HAP-1 (cell line): ENCODE results near the gene PNMA8C.
"Not testable (repeated sequence)": the region's sequence is repeated elsewhere in the genome, so short reads cannot be mapped to it uniquely, and the experiment has no call there.

Experiments used
- DNase-seq, 2 experiments: peaks; one replicate each; pipeline ENCODE4 v3.0.0-alpha.2; 2016 to 2020; ENCODE audit warnings: low spot score in 2 of 2
- H3K27me3 ChIP-seq: fragments of 250-450 bp; sonication (Bioruptor Pico); 2 replicates; pipeline ENCODE4 v1.5.1; 2020; ENCODE audit warnings: low read depth, mild to moderate bottlenecking, moderate library complexity
- H3K36me3 ChIP-seq: fragments of 250-450 bp; sonication (Bioruptor Pico); replicated peaks from 2 replicates; pipeline ENCODE4 v1.5.1; 2020; ENCODE audit warnings: mild to moderate bottlenecking
- H3K4me1 ChIP-seq: fragments of 250-450 bp; sonication (Bioruptor Pico); 2 replicates; pipeline ENCODE4 v1.5.1; 2020; ENCODE audit warnings: mild to moderate bottlenecking
- H3K4me3 ChIP-seq: fragments of 250-450 bp; sonication (Bioruptor Pico); 2 replicates; pipeline ENCODE4 v1.5.1; 2020; ENCODE audit warnings: mild to moderate bottlenecking, moderate library complexity
- H3K9me3 ChIP-seq: fragments of 250-450 bp; sonication (Bioruptor Pico); 2 replicates; pipeline ENCODE4 v1.5.1; 2020; ENCODE audit warnings: mild to moderate bottlenecking, moderate library complexity
- in situ Hi-C: fragments of 300-500 bp; cut with MboI; formaldehyde crosslinking; loops from 3 replicates; pipeline ENCODE4 v1.14.3; 2020; ENCODE audit warnings: low sequenced_read_pairs, inconsistent platforms, mixed read lengths

The PNMA8C gene

DNA sequence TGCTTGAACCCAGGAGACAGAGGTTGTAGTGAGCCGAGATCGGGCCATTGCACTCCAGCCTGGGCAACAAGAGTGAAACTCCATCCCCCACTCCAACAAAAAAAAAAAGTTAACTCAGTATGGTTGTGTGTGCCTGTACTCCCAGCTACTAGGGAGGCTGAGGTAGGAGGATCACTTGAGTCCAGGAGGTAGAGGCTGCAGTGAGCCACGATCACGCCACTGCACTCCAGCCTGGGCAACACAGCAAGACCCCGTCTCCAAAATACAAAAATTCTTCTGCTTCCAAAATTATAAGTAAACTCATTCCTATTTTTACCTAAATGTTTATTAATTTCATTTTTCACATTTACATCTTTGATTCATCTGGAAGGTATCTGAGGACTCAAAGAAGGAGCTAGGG is 28.2 kb upstream of the PNMA8C start:
- no peak for DNase-seq
- in situ Hi-C loops = no loop called here

DNA sequence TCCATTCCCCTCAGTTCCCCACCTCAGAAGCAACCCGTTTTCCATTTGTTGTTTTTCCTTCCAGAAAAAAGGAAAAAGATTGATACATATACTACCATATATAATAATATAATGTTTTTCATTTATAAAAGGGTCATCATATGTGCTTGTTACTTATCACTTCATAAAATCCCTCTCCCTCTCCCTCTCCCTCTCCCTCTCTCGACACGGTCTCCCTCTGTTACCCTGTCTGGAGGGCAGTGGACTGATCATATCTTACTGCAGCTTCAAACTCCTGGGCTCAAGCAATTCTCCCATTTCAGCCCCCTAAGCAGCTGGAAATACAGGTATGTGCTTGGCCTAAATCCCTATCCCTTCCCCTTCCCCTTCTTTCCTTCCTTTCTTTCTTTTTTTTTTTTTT is 25.5 kb upstream of the PNMA8C start:
- no peaks in the 10 kb centered on the region for H3K27me3 ChIP-seq
- H3K36me3 ChIP-seq = no peaks in the 10 kb centered on the region
- H3K4me3 ChIP-seq = no peak overlapping the region
- H3K4me1 ChIP-seq = no peaks in the 10 kb centered on the region
- in situ Hi-C loops = no loop called here
- no peaks in the 10 kb centered on the region for H3K9me3 ChIP-seq
- no peak for DNase-seq

More for the DNA sequence above, 28.2 kb upstream of the PNMA8C start:
- no peaks in the 10 kb centered on the region for H3K9me3 ChIP-seq
- H3K4me1 ChIP-seq = no peaks in the 10 kb centered on the region
- H3K4me3 ChIP-seq = no peak overlapping the region
- no peaks in the 10 kb centered on the region for H3K27me3 ChIP-seq
- no peaks in the 10 kb centered on the region for H3K36me3 ChIP-seq

DNA sequence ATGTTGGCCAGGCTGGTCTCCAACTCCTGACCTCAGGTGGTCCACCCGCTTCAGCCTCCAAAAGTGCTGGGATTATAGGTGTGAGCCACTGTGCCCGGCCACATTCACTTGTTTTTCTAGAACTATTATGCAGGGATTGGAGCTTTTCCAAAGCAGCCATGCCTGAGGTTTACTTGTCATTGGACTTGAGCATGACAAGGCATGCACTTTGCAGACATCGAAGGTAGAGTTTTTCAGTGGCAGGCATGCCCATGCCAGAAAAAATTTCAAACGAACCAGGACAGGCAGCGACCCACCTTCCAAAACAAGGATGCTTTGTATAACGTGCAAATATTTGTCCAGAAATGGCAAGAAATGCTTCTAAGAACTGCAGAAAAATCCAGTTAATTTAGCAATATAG is 24.9 kb upstream of the PNMA8C start:
- Histone ChIP-seq H3K9me3 (no peaks in the 10 kb centered on the region), H3K4me3 (no peak overlapping the region)
- in situ Hi-C loops = no loop called here

DNA sequence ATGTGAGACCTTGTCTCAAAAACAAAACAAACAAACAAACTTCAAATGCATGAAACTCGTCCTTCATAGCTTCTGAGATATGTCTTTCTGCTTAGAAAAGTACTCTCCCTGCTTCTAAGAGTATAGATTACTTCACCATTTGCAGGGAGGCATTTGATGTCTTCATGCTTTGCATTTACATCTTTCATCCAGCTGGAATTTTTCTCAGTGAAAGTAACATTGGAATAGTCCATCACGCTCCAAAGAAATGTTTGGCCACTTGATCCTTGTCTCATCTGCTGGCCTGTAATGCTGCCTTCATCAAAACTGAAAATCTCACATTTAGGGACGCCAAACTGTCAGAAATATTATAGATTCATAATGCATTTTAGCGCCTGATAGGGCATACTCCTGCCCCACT is 23.4 kb upstream of the PNMA8C start:
- H3K4me1 ChIP-seq = no peaks in the 10 kb centered on the region
- H3K9me3 ChIP-seq = no peaks in the 10 kb centered on the region
- no peak for DNase-seq
- no peak overlapping the region for H3K4me3 ChIP-seq
- in situ Hi-C loops = no loop called here
- no peaks in the 10 kb centered on the region for H3K27me3 ChIP-seq
- H3K36me3 ChIP-seq = no peaks in the 10 kb centered on the region

More for the DNA sequence above, 24.9 kb upstream of the PNMA8C start:
- Histone ChIP-seq H3K27me3 (no peaks in the 10 kb centered on the region), H3K4me1 (no peaks in the 10 kb centered on the region), H3K36me3 (no peaks in the 10 kb centered on the region)
- no peak for DNase-seq

DNA sequence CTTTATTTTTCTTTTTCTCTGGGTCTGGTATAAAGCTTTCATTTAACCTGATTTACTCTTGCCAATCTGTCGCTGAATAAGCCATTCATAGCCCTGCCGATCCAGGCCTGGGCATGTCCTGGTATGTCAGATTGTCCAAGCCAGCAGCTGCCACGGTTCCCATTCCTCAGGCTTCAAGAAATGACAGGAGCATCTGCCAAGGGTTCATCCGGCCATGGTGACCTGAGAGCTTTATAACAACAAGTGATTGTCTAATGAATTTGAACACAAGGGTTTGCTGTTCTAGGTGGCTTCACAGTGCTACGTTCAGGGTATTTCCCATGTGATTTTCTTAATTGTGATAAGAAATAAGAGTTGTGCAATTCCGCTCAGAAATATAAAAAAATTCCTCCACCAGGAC is 22.6 kb upstream of the PNMA8C start:
- in situ Hi-C loops = no loop called here
- DNase-seq = no peak
- Histone ChIP-seq H3K9me3 (no peaks in the 10 kb centered on the region), H3K4me1 (no peaks in the 10 kb centered on the region), H3K27me3 (no peaks in the 10 kb centered on the region), H3K4me3 (no peak overlapping the region), H3K36me3 (no peaks in the 10 kb centered on the region)

DNA sequence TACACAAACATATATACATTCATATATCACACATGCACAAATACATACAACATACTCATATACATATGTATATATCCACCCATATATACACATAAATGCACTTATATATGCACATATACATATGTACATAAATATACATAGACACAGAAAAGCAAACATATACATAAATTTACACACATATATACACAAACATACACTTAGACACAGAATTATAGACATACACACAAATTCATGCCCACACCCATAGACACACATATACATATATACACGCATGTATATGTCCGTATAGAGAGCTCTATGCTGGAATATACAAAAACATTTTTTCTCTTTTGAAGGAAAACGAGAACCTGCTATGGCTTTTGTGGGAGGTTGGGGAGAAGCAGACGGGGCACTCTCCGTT is 22.0 kb upstream of the PNMA8C start:
- in situ Hi-C loops = no loop called here
- Histone ChIP-seq H3K9me3 (no peaks in the 10 kb centered on the region), H3K4me3 (no peak overlapping the region), H3K36me3 (no peaks in the 10 kb centered on the region), H3K27me3 (no peaks in the 10 kb centered on the region), H3K4me1 (no peaks in the 10 kb centered on the region)
- DNase-seq = no peak

DNA sequence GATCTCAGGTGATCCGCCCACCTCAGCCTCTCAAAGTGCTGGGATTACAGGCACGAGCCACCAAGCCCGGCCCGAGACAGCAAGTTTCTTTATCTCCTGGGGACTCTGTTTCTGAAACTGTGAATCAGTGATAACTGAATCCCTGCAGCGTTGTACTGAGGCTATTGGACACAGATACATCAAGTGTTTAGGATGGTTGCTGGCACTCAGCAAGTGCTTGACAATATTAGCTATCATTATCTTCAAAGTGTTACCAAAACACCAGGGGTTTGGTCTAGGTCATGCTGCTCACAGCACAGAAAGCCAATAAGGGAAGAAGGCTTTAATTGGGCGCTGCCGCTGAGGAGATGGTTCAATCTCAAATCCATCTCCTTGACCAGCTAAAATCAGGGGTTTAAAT is 20.5 kb upstream of the PNMA8C start:
- in situ Hi-C loops = no loop called here
- Histone ChIP-seq H3K4me3 (no peak overlapping the region), H3K9me3 (no peaks in the 10 kb centered on the region), H3K4me1 (no peaks in the 10 kb centered on the region), H3K27me3 (no peaks in the 10 kb centered on the region), H3K36me3 (no peaks in the 10 kb centered on the region)
- DNase-seq = no peak

DNA sequence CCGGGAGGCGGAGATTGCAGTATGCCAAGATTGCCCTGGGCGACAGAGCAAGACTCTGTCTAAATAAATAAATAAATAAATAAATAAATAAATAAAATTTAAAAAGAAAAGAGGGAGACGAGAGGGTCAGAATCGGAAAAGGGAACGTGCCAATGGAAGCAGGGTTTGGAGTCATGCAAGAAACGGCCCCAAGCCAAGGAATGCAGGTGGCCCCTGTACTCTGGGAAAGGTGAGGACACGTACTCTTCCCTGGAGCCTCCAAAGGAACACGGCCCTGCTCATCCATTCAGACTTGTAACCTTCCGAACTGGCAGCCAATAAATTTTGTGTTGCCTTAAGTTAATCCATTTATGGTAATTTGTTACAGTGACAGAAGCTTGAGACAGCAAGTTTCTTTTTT is 19.9 kb upstream of the PNMA8C start:
- no peak for DNase-seq
- H3K36me3 ChIP-seq = no peaks in the 10 kb centered on the region
- H3K4me1 ChIP-seq = no peaks in the 10 kb centered on the region
- H3K9me3 ChIP-seq = no peaks in the 10 kb centered on the region
- H3K4me3 ChIP-seq = no peak overlapping the region
- in situ Hi-C loops = no loop called here
- H3K27me3 ChIP-seq = no peaks in the 10 kb centered on the region

DNA sequence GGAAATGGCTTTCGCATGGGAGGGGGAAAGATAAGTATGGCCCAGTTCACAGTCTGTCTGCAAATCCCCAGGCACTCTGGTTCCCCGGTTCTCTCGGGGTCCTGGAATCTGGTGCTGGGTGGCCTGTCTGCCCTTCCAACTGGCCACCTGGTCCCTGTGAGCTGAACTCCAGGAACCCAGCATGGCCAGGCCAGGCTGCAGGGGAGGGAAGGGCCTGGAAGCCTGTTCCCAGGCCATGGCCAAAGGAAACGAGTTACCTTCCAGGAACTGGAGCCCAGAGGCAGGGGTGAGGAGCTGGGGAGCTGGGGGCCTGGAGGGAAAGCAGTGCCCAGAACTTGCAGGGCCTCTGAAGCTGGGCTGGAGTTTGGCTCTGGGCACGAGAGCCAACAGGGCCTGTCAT is 19.1 kb upstream of the PNMA8C start:
- in situ Hi-C loops = no loop called here
- Histone ChIP-seq H3K36me3 (no peaks in the 10 kb centered on the region), H3K27me3 (no peaks in the 10 kb centered on the region)

DNA sequence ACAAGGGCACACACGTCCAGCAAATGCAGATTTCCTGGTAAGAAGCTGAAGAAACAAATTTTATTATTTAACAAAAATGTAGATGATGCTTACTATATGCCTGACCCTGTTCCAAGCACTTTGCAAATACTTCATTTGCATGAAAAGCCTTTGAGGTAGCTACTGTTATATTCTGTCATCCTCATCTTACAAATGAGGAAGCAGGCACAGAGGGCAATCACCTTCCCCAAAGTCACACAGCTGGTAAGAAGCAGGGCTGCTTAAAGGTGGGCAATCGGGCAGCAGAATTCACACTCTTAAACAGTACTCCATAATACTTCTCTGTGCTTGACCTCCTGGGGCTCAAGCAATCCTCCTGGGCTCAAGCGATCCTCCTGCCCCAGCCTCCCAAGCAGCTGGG is 18.3 kb upstream of the PNMA8C start:
- H3K36me3 ChIP-seq = no peaks in the 10 kb centered on the region
- no peaks in the 10 kb centered on the region for H3K9me3 ChIP-seq
- no peaks in the 10 kb centered on the region for H3K27me3 ChIP-seq
- H3K4me3 ChIP-seq = no peak overlapping the region
- in situ Hi-C loops = no loop called here
- DNase-seq = no peak
- no peaks in the 10 kb centered on the region for H3K4me1 ChIP-seq

More for the DNA sequence above, 19.1 kb upstream of the PNMA8C start:
- no peaks in the 10 kb centered on the region for H3K4me1 ChIP-seq
- no peaks in the 10 kb centered on the region for H3K9me3 ChIP-seq
- DNase-seq = no peak
- H3K4me3 ChIP-seq = no peak overlapping the region

DNA sequence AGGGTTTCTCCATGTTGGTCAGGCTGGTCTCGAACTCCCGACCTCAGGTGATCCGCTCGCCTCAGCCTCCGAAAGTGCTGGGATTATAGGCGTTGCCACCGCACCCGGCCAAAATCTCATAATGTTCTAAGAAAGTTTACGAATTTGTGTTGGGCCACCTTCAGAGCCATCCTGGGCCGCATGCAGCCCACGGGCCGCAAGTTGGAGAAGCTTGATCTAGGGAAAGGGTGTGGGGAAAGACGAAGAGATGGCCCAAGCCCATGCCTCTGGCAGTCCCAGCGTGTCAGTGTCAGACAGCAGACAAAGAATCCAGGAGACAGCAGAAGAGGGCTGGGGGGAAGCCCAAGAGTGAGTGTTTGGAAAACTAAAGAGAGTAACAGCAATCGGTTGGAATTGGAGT is 17.3 kb upstream of the PNMA8C start:
- Histone ChIP-seq H3K4me3 (no peak overlapping the region), H3K4me1 (no peaks in the 10 kb centered on the region), H3K9me3 (no peaks in the 10 kb centered on the region), H3K36me3 (no peaks in the 10 kb centered on the region), H3K27me3 (no peaks in the 10 kb centered on the region)
- no peak for DNase-seq
- in situ Hi-C loops = no loop called here

DNA sequence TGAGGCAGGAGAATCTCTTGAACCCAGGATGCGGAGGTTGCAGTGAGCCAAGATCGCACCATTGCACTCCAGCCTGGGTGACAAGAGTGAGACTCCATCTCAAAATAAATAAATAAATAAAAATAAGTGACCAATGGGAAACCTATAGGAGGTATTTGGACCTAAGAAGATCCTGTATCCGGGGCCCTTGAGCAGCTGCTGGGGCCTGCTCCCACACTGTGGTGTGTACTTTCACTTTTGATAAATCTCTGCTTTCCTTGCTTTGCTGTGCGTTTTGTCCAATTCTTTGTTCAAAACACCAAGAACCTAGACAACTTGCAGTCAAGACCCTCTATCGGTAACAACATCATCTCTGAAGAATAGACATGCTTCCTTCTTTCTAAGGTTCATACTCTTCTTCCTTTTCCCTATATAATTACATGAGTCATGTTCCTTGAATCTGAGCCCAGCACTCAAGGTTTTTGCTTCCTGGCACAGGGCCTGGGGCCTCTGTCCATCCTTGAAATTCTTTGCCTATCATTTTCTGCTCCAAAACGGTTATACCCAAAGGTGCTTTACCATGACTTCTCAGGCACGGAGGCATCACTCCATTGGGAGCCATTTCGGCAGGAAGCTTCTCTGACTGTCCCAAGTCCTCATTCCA is 14.2 kb upstream of the PNMA8C start:
- H3K36me3 ChIP-seq = no peaks in the 10 kb centered on the region
- H3K4me3 ChIP-seq = no peak overlapping the region
- DNase-seq = no peak
- no peaks in the 10 kb centered on the region for H3K9me3 ChIP-seq
- in situ Hi-C loops = no loop called here
- H3K27me3 ChIP-seq = no peaks in the 10 kb centered on the region
- no peaks in the 10 kb centered on the region for H3K4me1 ChIP-seq

DNA sequence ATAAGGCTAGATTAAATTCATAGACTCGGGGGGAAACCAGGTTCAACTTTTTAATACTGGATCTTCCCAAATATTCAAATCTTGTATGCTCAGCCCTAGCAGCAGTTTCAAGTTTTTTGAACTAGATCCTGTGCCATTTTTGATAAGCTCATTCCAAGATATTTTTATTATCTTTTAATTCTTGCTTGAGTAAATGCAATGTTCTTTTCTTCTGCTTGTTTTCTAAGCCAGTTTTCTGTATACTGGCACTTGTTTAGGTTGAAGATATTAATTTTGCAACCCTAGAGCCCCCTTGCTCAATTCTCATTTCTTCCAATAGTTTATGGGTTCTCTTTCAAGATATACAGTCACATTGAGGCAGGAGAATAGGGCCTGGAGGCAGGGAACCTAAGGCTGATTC is 13.1 kb upstream of the PNMA8C start:
- no peaks in the 10 kb centered on the region for H3K27me3 ChIP-seq
- in situ Hi-C loops = no loop called here
- DNase-seq = no peak
- H3K4me3 ChIP-seq = no peak overlapping the region
- H3K9me3 ChIP-seq = no peaks in the 10 kb centered on the region
- H3K36me3 ChIP-seq = no peaks in the 10 kb centered on the region
- no peaks in the 10 kb centered on the region for H3K4me1 ChIP-seq

DNA sequence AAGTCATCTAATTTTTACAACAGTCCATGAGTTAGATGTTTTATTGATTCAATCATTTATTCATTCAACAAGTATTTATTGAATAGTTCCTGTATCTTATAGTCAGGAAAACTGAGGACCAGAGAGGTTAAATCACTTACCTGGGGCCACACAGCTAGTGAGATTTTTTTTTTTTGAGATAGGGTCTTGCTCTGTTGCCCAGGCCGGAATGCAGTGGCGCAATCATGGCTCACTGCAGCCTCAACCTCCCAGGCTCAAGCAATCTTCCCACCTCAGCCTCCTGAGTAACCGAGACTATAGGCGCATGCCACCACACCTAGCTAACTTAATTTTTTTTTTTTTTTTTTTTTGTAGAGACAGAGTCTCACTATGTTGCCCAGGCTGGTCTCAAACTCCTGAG is 7.0 kb upstream of the PNMA8C start:
- H3K27me3 ChIP-seq, H3K4me3 ChIP-seq, H3K4me1 ChIP-seq, H3K36me3 ChIP-seq, in situ Hi-C loops, DNase-seq, H3K9me3 ChIP-seq: not testable (repeated sequence)

DNA sequence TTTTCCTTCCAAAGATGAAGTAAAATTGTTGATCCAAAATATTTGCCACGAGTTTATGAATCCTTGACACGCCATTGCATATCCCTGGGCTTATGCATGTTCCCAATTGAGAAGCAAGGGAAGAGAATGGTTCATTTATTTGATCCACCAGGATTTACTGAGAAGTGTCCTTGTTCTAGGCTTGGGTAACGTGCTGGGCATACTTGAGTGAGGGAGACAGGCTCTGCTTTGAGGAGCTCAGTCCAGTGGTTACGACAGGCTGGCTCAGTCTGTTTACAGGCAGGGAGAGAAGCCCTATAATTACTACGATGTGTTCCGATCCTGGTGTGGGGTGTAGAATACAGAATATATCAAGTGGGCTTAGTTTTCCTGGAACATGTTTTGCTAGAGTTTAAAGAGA is 6.3 kb upstream of the PNMA8C start:
- Histone ChIP-seq H3K4me3 (no peak overlapping the region), H3K27me3 (no peaks in the 10 kb centered on the region; the same call in 1 of the 2 replicates), H3K4me1 (no peaks in the 10 kb centered on the region), H3K36me3 (no peaks in the 10 kb centered on the region), H3K9me3 (no peaks in the 10 kb centered on the region)
- in situ Hi-C loops = no loop called here
- no peak for DNase-seq
